Measurements from ENCODE around the gene INPP1.
"Not testable (repeated sequence)": the region's sequence is repeated elsewhere in the genome, so short reads cannot be mapped to it uniquely, and the experiment has no call there.

The INPP1 gene, protein sequence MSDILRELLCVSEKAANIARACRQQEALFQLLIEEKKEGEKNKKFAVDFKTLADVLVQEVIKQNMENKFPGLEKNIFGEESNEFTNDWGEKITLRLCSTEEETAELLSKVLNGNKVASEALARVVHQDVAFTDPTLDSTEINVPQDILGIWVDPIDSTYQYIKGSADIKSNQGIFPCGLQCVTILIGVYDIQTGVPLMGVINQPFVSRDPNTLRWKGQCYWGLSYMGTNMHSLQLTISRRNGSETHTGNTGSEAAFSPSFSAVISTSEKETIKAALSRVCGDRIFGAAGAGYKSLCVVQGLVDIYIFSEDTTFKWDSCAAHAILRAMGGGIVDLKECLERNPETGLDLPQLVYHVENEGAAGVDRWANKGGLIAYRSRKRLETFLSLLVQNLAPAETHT

DNA sequence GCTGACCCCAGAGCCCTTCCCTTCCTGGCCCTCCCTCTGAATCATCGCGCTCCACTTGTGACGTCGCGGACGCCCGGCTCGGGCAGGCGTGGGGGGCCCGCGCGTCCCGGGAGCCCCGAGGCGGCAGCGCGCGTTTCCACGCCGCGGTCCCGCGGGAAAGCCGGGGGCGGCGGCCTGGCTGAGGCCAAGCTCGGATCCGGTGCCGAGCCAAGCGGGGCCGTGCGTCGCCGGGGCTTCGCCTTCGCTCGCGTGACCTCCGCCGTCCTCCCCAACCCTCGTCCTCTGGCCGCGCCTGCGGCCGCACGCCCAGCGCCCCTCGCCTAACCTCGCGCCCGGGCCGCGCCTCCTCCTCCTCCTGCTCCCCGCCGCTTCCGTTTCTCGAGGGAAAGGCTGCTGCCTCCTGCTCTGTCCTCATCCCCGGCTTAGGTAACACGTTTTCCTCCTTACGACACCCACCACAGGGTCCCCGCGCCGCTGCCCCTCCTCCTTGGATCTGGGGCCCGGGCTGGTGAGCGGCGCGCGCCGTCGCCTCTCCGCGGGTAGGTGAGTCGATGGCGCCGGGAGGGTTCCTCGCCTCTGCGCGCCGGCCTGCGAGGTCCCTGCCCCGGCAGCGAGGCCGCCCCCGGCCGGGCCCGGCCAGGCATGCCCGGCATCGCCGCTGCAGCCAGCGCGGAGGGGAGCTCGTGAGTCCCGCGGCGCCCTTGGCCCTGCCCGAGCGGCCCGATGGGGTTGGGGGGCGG lies at the start of gene INPP1:
Gene INPP1, plus strand, starts transcription at position 54 of the 740 bp plus-strand sequence. CDS start 16,514 bp downstream, outside the sequence.
- DNase-seq: peak; percentile 65

DNA sequence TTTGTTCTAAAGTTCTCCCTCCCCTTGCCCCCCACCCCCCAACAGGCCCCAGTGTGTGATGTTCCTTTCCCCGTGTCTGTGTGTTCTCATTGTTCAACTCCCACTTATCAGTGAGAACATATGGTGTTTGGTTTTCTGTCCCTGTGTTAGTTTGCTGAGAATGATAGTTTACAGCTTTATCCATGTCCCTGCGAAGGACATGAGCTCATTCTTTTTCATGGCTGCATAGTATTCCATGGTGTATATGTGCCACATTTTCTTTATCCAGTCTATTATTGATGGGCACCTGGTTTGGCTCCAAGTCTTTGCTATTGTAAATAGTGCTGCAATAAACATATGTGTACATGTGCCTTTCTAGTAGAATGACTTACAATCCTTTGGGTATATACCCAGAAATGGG lies 45.5 kb upstream of the INPP1 start:
- not testable (repeated sequence) for DNase-seq

DNA sequence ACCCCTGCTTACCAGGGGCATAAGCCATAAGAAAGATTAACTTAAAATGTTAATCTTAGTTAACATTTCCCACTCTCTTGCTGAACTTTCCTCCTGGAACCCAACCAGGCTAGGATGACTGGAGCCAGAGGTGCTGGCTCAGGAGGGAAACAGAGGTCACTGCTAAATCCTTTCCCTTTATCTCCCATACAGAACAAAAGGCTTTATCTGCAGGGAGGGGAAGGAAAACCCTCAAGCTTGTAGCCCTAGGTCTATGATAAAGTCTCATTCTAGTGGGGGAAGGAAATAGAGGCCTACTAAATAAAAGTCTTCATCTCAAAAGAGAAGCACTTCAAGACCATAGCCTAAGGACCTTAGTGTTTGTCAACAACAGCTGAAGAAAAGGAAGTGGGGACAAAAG lies 42.4 kb upstream of the INPP1 start:
- no peak for DNase-seq

DNA sequence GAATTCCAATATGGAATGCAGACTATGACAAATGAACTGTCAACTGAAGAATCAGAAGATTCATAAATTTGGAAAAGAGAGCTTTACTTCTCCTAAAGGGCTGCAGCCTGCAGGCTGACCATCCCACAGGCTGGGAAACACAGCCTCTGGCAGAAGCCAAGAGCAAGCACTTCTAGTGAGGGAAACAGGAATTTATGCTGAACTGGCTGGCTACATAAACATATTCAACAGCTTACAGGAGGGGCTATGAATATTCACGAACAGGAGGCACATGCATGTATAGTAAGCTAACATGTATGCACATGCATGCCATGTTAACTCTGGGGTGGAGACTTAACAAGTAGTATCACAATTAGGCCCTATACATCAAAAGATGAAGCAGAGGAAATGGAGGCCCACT lies 41.3 kb upstream of the INPP1 start:
- no peak for DNase-seq

DNA sequence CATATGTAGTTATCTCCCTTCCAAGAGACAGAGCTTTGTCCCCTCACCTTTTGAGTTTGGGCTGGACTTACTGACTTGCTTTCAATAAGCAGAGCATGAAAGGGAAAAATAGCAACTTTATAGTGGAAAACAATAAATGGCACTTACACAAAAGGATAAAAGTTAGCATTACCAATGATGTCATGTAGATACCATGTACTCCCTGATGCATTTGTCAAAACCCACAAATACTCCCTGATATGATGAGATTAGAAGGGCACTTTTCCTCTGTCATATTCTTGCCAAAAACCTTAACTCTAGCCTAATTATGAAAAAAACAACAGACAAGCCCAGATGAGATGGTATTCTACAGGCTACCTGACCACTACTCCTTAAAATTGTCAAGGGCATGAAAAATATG lies 39.7 kb upstream of the INPP1 start:
- no peak for DNase-seq

DNA sequence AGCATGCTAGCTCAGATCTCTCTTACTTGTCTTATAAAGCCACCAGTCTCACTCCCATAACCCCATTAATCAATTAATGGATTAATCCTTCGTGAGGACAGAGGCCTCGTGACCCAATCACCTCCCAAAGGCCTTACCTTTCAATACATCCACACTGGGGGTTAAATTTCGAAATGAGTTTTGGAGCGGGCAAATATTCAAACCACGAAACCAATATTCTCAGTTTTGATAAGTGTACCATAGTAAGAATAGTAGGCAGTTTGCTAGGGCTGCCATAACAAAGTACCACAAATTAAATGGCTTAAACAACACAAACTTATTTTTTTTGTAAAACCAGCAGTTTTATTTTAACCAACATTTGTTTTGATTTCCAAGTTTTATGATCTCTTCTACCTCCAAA lies 39.0 kb upstream of the INPP1 start:
- DNase-seq: no peak

DNA sequence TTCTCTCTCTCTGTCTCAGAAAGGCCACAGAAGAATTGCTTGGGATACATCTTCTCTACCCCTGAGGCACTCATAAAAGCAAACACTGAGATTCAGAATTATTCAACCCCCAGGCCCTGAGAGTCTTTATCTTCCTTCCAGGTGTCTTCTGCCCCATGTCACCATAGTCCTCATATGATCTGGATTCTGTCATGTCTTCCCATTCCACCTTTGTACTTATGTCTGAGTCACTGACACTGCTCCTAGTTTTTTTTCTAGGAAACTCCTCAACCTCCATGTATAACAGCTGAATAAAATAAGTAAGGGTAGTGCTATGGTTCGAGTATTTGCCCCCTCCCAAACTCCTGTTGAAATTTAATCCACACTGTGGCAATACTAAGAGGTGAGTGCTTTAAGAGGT lies 35.4 kb upstream of the INPP1 start:
- no peak for DNase-seq

DNA sequence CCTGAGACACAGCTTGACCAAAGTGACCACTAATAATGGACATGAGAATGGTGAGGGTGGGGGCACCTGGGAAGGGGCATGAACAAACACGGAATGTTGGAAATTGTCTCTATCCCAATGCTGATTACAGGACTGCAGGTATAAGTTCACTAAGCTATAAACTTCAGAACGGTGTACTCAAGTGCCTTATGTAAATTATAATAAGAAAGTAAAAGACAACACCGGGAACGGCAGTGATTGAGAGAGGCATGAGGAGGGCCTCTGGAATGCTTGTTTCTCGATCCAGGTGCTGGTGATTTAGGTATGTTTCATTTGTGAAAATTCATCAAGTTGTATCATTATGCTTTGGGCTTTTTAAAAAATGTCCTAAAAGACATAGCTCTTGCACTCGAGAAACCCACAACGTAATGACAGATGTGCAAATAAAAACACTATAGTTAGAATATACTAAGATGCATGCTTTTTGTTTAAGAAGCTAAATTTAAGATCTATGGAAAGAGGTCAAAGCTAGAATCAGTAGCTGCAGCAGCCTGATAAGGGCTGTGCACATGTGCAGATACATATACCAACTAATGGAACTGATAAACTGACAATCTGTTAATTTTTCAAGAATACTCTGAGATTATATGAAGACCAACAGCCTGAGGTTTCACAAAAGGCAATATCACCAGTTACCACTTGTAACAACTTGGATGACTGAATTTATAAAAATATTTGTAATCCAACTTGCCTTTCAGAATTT lies 31.3 kb upstream of the INPP1 start:
- no peak for DNase-seq

DNA sequence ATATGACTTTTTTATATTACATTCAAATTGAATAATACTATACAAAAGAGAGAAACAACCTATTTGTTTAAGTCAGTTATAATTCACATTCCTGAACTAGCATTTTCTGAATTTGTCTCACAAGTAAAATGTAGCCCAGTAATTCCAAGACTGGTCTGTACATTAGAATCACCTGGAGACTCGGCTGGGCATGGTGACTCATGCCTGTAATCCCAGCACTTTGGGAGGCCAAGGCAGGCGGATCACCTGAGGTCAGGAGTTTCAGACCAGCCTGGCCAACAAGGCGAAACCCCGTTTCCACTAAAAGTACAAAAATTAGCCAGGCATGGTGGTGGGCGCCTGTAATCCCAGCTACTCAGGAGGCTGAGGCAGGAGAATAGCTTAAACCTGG lies 30.8 kb upstream of the INPP1 start:
- not testable (repeated sequence) for DNase-seq

DNA sequence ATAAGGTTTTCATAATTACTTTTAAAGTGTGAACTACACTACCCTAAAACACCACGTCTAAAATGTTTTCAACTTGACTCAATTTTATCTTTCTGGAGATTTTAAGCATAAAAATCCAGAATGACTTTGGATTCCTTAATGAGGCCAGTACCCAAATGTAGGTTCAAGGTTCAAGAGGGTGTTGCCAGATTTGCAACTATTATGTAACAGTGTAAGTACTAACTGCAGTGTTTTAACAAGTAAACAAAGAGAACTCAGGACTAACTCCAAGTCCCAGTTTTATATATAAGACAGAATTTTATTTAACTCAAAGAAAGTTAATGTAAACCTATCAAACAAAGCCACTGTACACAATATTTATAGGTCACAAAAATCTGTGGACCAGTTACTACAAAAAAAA lies 29.5 kb upstream of the INPP1 start:
- no peak for DNase-seq

DNA sequence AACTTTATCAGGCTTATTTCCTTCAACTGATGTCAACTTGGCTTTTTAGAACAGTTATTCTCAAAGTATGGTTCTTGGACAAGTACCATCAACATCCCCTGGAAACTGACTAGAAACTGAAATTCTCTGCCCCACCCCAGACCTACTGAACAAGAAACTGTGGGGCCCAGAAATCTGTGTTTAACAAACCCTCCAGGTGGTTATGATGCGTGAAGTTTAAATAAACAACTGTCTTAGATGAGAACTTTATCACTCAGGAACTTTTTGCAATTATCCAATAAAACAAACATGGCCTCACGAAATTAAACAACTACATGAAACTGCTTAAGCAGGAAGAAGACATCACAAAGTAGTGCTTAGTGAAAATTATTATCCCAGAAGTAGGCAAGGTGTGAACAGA lies 28.1 kb upstream of the INPP1 start:
- DNase-seq: no peak

DNA sequence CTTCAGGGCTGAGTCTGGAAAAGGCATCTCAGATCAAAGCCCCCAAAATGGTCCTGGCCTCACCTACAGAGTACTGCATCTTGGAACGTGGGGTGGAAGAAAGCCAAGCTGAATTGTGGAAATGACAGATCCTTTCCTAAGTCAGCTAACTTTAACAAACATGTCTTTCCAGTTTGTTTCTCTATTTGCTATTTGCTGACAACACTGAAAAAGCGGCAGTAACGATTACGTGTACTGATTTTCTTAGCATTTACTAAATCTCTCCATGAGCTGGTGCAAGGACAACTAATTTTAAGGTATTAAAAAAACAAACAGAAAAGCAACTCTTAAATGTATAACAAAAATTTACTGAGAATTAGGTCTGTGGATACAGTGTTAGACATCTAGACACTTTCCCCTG lies 24.9 kb upstream of the INPP1 start:
- no peak for DNase-seq

DNA sequence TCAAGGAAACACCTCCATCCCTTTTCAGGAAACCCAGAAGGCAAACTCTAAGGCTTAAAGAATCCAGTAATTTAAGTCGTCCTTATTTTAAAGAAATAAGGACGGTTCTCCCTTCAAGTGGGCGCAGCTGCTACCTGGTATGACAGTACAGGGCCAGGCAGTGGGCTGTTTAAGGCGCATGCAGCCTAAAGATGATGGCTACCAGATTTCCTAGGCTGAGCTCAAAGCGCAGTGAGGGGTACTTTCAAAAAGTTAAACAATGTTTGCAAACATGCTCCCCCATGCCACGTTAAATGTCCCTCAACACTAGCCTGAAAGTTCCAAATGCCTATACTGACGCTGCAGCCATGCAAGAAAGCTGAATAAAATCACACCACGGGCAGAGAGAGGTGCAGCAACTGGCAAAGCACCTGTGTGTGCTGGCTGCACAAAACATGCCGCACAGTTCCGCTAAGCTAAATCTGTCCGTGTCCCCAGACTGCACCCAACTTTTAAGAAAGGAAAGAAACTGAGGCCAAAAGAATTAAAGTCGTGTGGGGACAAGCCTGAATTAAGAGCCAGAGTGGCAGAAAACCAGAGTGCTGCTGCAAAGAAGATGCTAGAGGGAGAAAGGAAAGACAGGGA lies 24.3 kb upstream of the INPP1 start:
- peak; percentile 27 for DNase-seq

DNA sequence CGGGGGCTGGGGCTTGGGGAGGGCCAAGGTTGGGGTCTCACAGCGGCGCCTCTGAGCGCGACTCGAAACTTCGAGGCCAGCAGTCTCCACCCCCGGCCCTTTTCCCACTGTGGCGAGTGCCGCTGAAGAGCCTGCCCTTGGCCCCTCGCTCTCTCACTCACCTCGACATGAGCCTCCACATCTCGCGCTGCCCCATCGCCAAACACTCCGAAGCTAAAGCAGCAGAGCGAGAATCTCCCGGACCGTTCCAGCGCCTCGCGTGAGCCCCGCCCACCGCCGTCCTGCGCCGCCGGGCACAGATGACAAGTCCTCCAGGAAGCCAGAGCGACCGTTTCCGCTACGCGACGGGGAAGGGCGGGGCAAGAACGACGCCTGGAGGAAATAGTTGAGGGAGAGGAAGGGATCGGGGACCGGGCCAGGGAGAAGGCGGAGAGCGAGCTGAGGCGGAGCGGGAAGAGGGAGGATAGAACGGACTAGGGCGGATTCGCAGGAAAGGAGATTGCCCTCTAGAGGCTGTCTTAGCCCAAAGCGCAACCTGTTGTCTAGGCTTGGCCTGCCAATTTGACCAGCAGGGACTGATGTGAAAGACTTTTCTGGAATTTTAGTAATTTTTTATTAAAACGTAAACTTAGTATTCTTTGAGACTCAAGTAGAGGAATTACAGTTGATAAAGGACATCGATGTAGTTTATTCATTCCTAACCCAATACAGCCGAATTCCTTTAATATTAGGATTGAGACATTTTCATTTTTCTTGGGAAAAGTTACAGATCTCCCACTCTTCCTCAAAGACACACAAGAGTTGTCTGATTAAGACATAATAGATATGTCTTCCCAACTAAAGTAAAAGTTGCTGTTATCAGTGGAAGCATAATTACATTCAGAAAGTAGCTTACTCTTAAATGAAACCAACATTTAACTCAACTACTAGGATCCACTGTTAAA lies 23.6 kb upstream of the INPP1 start, which contains the start of gene HIBCH:
Gene HIBCH, minus strand, starts transcription at position 272 of the 944 bp plus-strand sequence. Its CDS starts 76 bp downstream, at position 196.
- peak; percentile 97 for DNase-seq

DNA sequence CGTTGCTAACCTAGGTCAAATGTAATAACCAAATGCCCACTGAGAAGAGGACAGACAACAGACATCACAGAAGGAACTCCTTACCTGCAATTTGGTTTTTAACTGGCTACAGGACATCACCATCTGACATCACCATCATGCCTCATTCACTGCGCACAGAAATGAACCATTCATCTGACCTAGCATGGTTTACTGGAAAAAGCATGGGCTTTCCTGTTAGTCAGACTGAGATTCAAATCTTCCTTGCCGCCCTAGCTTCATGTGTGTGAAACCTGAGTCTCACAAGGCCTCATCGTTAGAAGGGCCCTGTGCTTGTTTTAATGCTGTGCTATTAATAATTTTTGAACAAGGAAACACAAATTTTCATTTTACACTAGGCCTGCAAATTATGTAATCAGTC lies 22.7 kb upstream of the INPP1 start:
- DNase-seq: peak; percentile 56

DNA sequence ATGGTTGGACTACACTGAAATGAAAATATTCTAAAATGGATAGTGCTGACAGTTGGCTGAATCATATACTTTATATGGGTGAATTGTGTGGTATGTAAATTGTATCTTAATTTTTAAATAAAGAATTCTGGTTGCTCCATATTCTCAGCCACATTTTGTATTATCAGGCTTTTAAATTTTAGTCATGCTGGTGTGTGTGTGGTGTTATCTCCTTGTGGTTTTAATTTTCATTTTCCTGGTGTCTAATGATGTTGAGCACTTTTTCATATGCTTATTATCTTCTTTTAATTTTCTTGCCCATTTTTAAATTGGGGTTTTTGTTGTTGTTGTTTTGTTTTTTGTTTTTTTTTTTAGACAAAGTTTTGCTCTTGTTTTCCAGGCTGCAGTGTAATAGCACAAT lies 20.0 kb upstream of the INPP1 start:
- no peak for DNase-seq

DNA sequence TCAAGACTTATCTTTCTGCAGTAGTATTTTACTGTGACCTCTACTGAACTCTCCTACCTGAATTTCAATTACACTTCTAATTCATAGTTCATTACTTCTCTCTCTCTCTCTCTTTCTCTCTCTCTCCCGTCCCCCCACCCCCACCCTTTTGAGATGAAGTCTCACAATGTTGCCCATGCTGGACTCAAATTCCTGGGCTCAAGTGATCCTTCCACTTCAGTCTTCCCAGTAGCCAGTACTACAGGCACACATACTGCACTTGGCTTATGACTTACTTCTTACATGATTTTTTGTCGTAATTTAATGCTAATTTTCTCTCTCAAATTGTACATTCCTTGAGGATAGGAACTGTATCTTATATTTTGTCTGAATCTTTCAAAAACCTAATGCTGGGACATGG lies 17.8 kb upstream of the INPP1 start:
- DNase-seq: no peak

DNA sequence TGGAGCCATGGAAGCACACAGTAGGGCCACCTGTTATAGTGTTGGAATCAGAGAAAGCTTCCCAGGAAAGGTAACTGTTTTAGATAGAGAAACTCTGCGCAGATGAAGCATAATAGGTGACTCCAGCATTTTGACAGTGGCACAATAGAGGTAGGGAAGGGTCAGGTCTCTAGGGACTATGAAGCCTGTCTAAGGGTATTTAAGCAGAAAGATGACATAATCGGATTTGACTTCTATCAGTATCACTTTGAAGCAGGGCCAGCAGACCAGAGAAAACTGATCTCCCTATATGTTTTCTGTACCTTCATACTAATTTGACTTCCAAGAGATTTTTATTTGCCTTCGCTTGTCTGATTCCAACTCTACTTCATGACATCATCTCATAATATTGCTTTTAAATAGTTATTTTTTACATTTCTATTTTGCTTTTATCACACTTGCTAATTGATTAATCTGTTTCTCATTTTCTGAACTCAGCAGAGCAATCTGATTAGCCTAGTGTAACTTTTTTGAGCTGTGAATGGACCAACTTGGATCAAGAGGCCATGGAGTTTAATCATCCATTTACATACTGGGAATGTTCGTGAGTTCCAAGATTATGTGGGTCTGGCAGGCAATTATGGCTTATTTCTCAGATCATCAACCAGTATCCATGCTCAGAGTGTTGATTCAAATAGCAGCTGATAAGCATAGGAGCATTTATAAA lies 15.4 kb upstream of the INPP1 start:
- DNase-seq: no peak

DNA sequence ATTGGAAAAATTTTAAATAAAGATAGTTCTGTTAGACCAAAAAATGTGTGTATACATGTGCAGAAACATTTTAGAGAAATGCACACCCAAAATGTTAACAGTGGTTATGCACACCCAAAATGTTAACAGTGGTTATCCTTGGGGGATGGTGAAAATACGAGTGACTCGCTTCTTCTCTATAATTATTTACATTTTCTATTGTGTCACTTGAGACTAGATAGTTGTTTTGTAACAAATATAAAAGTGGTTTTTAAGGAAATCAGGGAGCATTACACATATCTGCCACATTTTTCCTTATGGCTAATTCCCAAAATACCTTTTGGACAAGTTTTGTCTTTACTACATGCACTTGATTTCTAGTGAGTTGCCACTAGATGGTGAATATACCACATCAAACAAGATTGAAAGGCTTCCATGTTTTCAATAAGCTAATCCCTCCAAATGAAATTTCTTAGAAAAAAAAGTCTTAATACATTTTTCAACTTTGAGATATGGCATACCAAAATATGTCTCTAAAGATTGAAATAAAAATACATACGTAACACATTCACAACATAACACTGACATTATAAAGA lies 14.7 kb upstream of the INPP1 start:
- DNase-seq: no peak

DNA sequence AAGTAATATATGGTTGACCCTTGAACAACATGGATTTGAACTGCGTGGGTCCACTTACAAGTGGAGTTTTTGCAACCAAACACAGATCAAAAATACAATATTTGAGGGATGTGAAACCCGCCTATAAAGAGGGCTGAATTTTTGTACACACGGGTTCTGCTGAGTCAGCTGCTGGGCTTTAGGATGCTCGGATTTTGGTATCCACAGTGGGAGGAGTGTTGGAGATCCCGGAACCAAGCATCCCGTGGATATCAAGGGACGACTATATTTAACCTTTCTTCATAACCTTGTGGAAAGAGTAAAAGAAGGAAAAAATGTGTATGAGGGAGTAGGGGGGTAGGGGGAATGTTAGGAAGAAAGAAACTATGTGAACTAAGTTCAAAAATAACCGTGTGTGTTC lies 10.0 kb upstream of the INPP1 start:
- DNase-seq: no peak

DNA sequence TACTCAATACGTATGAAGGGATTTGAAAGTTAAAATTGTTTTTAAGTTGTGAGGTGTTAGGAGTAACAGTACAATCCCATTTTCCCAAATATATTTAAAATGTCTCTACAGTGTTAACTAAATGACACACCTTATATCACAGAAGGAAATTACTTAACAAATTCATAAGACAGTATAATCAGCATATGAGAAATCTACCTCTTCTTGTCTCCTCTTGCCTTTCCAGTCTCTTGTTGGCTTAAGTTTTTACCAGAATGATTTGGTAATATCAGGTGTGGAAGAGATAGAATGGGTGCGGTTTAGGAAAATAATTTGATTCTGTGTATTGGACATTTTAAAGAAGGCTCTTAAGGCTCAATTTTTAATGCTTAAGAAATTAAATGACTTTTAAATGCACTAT lies 9.5 kb upstream of the INPP1 start:
- no peak for DNase-seq
